Activated naive CD4-positive, alpha-beta T cell treated with anti-CD3 and anti-CD28 coated beads, Interleukin-2, amount 50 U/mL, for 24 hours (primary cell): ENCODE measurements around the gene EP400.
"Not testable (repeated sequence)": the region's sequence is repeated elsewhere in the genome, so short reads cannot be mapped to it uniquely, and the experiment has no call there.

Source experiments
- H3K27ac Mint-ChIP-seq: one replicate; pipeline ENCODE4 v1.8.0; 2021; ENCODE audit warnings: mild to moderate bottlenecking, mixed read lengths
- H3K27me3 Mint-ChIP-seq: one replicate; pipeline ENCODE4 v1.8.0; 2021; ENCODE audit warnings: mixed read lengths
- H3K36me3 Mint-ChIP-seq: one replicate; pipeline ENCODE4 v1.8.0; 2021; ENCODE audit warnings: mixed read lengths
- H3K4me1 Mint-ChIP-seq: one replicate; pipeline ENCODE4 v1.8.0; 2021; ENCODE audit warnings: mixed read lengths
- H3K4me3 Mint-ChIP-seq: one replicate; pipeline ENCODE4 v1.8.0; 2021; ENCODE audit warnings: mild to moderate bottlenecking, mixed read lengths
- H3K9me3 Mint-ChIP-seq: one replicate; pipeline ENCODE4 v1.8.0; 2021; ENCODE audit warnings: mixed read lengths

The EP400 gene

DNA sequence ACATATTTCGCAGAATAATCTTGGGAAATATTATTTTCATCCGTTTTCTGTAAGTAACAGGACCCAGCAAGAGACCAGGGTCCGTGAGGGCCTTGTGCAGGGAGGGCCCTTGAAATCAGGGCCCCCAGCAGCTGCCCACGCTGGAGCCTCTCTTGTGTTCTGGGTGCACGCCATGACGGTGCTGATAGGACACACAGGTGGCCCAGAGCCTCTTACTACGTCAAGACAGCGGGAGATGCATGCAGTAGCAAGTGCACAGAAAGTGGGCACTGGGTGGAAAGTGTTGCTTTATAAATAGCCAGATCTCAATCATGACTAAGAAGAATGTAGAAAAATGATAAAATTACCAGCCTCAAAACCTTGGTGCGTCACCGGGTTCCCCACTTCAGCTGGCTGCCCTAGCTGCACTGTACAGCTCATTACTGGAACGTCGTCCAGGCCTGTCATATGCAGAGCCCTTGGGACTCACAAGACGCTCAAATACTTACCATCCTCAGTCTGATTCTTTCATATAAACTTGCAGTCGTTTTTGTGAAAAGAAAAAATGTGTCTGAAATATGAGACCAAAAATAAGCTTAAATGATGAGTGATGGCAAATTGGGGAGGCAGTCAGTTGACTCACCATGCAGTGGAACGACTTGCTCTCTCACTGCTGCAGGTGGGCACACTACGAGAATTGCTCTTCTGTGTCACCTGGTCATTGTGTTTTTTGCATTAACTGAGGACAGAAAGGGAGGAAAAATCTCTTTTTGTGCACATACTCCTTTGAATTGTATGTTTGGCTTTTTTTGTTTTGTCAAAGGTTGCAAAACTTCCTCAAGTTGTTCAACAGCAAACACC, 126.2 kb downstream of the EP400 start:
- H3K36me3 Mint-ChIP-seq: peaks cover 10% of the 10 kb centered on the region
- no peak overlapping the region for H3K27ac Mint-ChIP-seq
- H3K4me3 Mint-ChIP-seq: no peak overlapping the region
- H3K4me1 Mint-ChIP-seq: no peaks in the 10 kb centered on the region
- H3K9me3 Mint-ChIP-seq: no peaks in the 10 kb centered on the region
- H3K27me3 Mint-ChIP-seq: no peaks in the 10 kb centered on the region

GRCh38 chr12:132076711-132077110, 127.0 kb downstream of the EP400 start:
- Mint-ChIP-seq H3K27ac (no peak overlapping the region), H3K4me3 (no peak overlapping the region), H3K9me3 (no peaks in the 10 kb centered on the region), H3K4me1 (no peaks in the 10 kb centered on the region), H3K36me3 (peaks cover 8% of the 10 kb centered on the region), H3K27me3 (no peaks in the 10 kb centered on the region)

DNA sequence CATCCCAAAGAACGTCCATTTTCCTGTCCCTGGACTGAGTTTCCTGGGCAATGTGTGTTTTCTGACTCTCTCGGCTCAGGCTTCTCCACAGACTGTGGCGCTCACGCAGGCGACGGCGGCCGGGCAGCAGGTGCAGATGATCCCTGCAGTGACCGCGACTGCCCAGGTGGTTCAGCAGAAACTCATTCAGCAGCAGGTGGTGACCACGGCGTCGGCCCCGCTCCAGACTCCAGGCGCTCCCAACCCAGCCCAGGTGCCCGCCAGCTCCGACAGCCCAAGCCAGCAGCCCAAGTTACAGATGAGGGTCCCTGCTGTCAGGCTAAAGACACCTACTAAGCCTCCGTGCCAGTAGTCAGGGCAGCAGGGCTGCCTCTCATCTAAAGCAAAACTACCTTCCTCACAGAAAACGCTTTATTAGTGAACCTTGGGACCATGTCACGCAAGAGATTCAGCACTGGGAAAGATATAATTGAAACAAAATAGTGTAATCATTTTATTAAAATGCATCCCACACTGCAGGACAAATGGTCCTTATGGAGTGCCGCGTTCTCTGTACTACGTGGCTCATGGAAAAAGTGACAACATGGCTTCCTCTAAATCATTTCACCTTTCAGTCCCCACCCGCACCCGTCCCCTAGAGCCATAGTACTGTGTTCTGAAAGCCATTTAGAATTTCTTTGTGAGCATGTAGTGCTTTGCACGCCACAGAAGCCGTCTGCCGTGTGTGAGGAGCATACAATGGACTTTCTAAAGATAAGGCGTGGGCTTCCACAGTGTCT, 127.8 kb downstream of the EP400 start:
- H3K36me3 Mint-ChIP-seq: peaks cover 6% of the 10 kb centered on the region
- H3K27me3 Mint-ChIP-seq: no peaks in the 10 kb centered on the region
- no peaks in the 10 kb centered on the region for H3K4me1 Mint-ChIP-seq

GRCh38 chr12:132078190-132078589, 128.4 kb downstream of the EP400 start:
- Mint-ChIP-seq H3K27me3 (no peaks in the 10 kb centered on the region), H3K4me1 (no peaks in the 10 kb centered on the region), H3K9me3 (no peaks in the 10 kb centered on the region), H3K36me3 (peaks cover 6% of the 10 kb centered on the region), H3K4me3 (no peak overlapping the region), H3K27ac (no peak overlapping the region)

More for the DNA sequence above, 127.8 kb downstream of the EP400 start:
- no peak overlapping the region for H3K4me3 Mint-ChIP-seq
- H3K9me3 Mint-ChIP-seq: no peaks in the 10 kb centered on the region
- H3K27ac Mint-ChIP-seq: no peak overlapping the region

GRCh38 chr12:132079200-132079599, 129.5 kb downstream of the EP400 start:
- peaks cover 4% of the 10 kb centered on the region for H3K36me3 Mint-ChIP-seq
- H3K27me3 Mint-ChIP-seq: no peaks in the 10 kb centered on the region
- no peak overlapping the region for H3K4me3 Mint-ChIP-seq
- H3K9me3 Mint-ChIP-seq: no peaks in the 10 kb centered on the region
- H3K27ac Mint-ChIP-seq: no peak overlapping the region
- peaks cover 4% of the 10 kb centered on the region for H3K4me1 Mint-ChIP-seq

- no peaks in the 10 kb centered on the region for H3K27me3 Mint-ChIP-seq
- H3K27ac Mint-ChIP-seq: peak overlapping the region; percentile 62
- H3K9me3 Mint-ChIP-seq: no peaks in the 10 kb centered on the region
- H3K4me1 Mint-ChIP-seq: peaks cover 4% of the 10 kb centered on the region
- H3K4me3 Mint-ChIP-seq: no peak overlapping the region
- H3K36me3 Mint-ChIP-seq: no peaks in the 10 kb centered on the region
These were observed 130.0 kb downstream of the EP400 start for GRCh38 chr12:132079695-132080094.

DNA sequence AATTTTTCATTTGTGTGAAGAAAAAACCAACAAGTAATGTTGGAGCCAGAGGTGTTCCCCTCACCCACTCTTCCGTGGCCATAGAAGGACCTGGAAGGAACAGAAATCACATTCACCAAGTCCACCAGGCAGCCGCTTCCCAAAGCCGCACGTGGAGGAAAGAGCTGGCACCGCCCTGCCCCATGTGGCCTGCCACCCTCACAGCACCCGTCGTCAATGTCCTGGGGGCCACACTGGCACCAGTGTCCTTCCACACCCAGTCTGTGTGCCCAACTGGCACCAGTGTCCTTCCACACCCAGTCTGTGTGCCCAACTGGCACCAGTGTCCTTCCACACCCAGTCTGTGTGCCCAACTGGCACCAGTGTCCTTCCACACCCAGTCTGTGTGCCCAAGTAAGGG, 130.8 kb downstream of the EP400 start:
- H3K27ac Mint-ChIP-seq, H3K27me3 Mint-ChIP-seq, H3K4me3 Mint-ChIP-seq, H3K9me3 Mint-ChIP-seq, H3K36me3 Mint-ChIP-seq: not testable (repeated sequence)
- peaks cover 11% of the 10 kb centered on the region for H3K4me1 Mint-ChIP-seq

DNA sequence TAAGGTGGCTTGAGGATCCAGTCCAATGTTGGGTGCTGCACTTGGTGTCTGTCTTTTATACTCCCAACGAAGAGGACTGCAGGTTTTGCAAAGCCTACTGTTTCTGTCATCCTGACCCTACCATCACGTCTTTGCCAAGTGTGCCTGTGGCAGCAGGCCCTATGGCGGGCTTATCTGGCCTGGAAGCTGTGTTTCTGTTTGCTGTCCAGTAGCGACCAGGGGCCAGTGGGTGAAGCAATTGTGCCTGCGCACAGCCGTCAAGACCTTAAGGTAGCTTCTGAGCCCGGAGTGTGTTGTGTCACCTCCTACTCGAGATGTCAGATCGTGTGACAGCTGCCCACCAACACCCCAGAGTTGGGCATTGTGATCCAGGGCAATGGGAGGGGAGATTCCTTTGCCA, 131.7 kb downstream of the EP400 start:
- H3K27ac Mint-ChIP-seq: no peak overlapping the region
- H3K36me3 Mint-ChIP-seq: peaks cover 4% of the 10 kb centered on the region
- H3K4me3 Mint-ChIP-seq: no peak overlapping the region
- H3K9me3 Mint-ChIP-seq: no peaks in the 10 kb centered on the region
- H3K4me1 Mint-ChIP-seq: peaks cover 16% of the 10 kb centered on the region
- H3K27me3 Mint-ChIP-seq: no peaks in the 10 kb centered on the region

DNA sequence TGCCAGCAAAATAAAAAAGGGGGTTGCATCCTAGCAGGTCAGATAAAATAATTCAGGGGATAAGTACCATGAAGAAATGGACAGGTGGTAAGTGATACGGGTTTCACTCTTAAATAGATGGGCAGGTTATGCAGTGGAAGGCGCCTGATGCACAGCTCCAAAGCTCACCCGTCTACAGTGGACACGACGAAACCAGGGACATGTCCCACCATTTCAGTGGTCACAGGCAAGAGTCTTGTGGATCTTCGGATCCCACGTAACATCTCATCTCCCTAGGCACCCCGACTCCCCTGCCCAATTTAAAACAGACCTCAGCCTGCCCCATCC, 133.8 kb downstream of the EP400 start:
- Mint-ChIP-seq H3K27me3 (no peaks in the 10 kb centered on the region), H3K27ac (peak overlapping the region; percentile 99), H3K4me1 (peaks cover 29% of the 10 kb centered on the region), H3K4me3 (peak overlapping the region; percentile 97), H3K9me3 (no peaks in the 10 kb centered on the region), H3K36me3 (peaks cover 4% of the 10 kb centered on the region)

- Mint-ChIP-seq H3K4me3 (peak overlapping the region; percentile 97), H3K36me3 (peaks cover 4% of the 10 kb centered on the region), H3K9me3 (no peaks in the 10 kb centered on the region), H3K27me3 (no peaks in the 10 kb centered on the region), H3K4me1 (peaks cover 29% of the 10 kb centered on the region), H3K27ac (peak overlapping the region; percentile 99)
These were observed 134.3 kb downstream of the EP400 start for GRCh38 chr12:132083941-132084620.

GRCh38 chr12:132084621-132085290, 135.0 kb downstream of the EP400 start:
- Mint-ChIP-seq H3K9me3 (no peaks in the 10 kb centered on the region), H3K4me1 (peaks cover 30% of the 10 kb centered on the region), H3K27me3 (no peaks in the 10 kb centered on the region), H3K4me3 (peak overlapping the region; percentile 93), H3K27ac (peak overlapping the region; percentile 95), H3K36me3 (peaks cover 5% of the 10 kb centered on the region)

DNA sequence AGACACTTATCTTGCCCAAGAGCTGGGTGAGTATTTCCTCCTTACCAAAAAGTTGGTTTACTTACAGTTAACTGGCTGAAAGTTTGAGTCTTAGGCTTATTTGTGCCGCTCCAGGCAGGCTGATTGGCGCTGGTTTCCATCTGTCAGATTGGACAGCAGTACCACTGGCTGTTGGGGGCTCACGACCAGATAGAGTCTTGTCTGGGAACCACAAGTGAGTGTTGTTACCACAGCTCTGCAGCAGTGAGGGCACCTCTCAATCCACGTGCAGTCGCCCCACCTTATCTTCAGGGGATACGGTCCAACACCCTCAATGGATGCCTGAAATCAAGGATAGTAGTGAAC, 135.5 kb downstream of the EP400 start:
- no peaks in the 10 kb centered on the region for H3K9me3 Mint-ChIP-seq
- no peaks in the 10 kb centered on the region for H3K27me3 Mint-ChIP-seq
- peaks cover 7% of the 10 kb centered on the region for H3K36me3 Mint-ChIP-seq
- H3K4me3 Mint-ChIP-seq: peak overlapping the region; percentile 93
- peak overlapping the region; percentile 95 for H3K27ac Mint-ChIP-seq
- H3K4me1 Mint-ChIP-seq: peaks cover 36% of the 10 kb centered on the region

DNA sequence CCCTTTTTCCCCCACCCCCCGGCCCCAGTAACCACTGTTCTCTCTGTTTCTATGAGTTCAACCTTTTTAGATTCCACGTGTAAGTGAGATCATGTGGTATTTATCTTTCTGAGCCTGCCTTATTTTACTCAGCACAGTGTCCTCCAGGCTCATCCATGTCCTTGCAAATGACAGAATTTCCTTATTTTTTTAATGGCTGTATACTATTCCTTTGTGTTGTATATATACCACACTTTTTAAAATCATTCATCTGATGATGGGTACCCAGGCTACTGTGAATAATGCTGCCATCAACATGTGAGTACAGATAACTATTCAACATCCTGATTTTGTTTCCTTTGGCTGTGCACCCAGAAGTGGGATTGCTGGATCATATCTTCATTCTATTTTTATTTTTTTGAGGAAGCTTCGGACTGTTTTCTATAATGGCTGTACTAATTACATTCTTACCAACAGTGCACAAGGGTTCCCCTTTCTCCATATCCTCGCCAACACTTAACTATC, 139.7 kb downstream of the EP400 start:
- Mint-ChIP-seq H3K4me1 (peaks cover 32% of the 10 kb centered on the region), H3K27me3 (no peaks in the 10 kb centered on the region), H3K27ac (no peak overlapping the region), H3K4me3 (no peak overlapping the region), H3K36me3 (peaks cover 10% of the 10 kb centered on the region), H3K9me3 (no peaks in the 10 kb centered on the region)

GRCh38 chr12:132094269-132094891, 144.6 kb downstream of the EP400 start:
- Mint-ChIP-seq H3K4me1 (peaks cover 36% of the 10 kb centered on the region), H3K4me3 (no peak overlapping the region), H3K27me3 (no peaks in the 10 kb centered on the region), H3K36me3 (peaks cover 29% of the 10 kb centered on the region), H3K27ac (no peak overlapping the region), H3K9me3 (peaks cover 16% of the 10 kb centered on the region)
